Measurements from ENCODE around the gene CEBPE.

Gene CEBPE

GRCh38 chr14:23145794-23146350 lies 26.8 kb upstream of the CEBPE start:
- H3K27ac ChIP-seq = peak overlapping the region; percentile 0
- DNase-seq (ENCODE audit: low read depth, low spot score) = no peak

- no peak overlapping the region for H3K27ac ChIP-seq
- no peak for DNase-seq (ENCODE audit: low read depth, low spot score)
Observed at GRCh38 chr14:23143911-23144310, 24.9 kb upstream of the CEBPE start.

- DNase-seq (ENCODE audit: low read depth, low spot score) = no peak
- no peak overlapping the region for H3K27ac ChIP-seq
Observed at GRCh38 chr14:23142826-23143225, 23.8 kb upstream of the CEBPE start.

- H3K27ac ChIP-seq = no peak overlapping the region
- no peak for DNase-seq (ENCODE audit: low read depth, low spot score)
Observed at GRCh38 chr14:23141706-23142444, 22.8 kb upstream of the CEBPE start.

GRCh38 chr14:23140371-23140770 lies 21.3 kb upstream of the CEBPE start:
- no peak for DNase-seq (ENCODE audit: low read depth, low spot score)
- H3K27ac ChIP-seq = no peak overlapping the region

GRCh38 chr14:23139874-23140273 lies 20.8 kb upstream of the CEBPE start:
- no peak overlapping the region for H3K27ac ChIP-seq
- no peak for DNase-seq (ENCODE audit: low read depth, low spot score)

GRCh38 chr14:23137813-23138535 lies 18.9 kb upstream of the CEBPE start:
- peak overlapping the region; percentile 75 for H3K27ac ChIP-seq
- DNase-seq (ENCODE audit: low read depth, low spot score) = peak; percentile 48

GRCh38 chr14:23137192-23137812 lies 18.2 kb upstream of the CEBPE start:
- DNase-seq (ENCODE audit: low read depth, low spot score) = peak; percentile 43

GRCh38 chr14:23136566-23137133 lies 17.6 kb upstream of the CEBPE start:
- H3K27ac ChIP-seq = peak overlapping the region; percentile 75

More at GRCh38 chr14:23137192-23137812, 18.2 kb upstream of the CEBPE start:
- H3K27ac ChIP-seq = peak overlapping the region; percentile 75

GRCh38 chr14:23132970-23133369 lies 13.9 kb upstream of the CEBPE start:
- no peak for DNase-seq (ENCODE audit: low read depth, low spot score)
- H3K27ac ChIP-seq = no peak overlapping the region

More at GRCh38 chr14:23136566-23137133, 17.6 kb upstream of the CEBPE start:
- DNase-seq (ENCODE audit: low read depth, low spot score) = no peak

- no peak overlapping the region for H3K27ac ChIP-seq
- no peak for DNase-seq (ENCODE audit: low read depth, low spot score)
Observed at GRCh38 chr14:23131482-23131881, 12.4 kb upstream of the CEBPE start.

GRCh38 chr14:23130871-23131270 lies 11.8 kb upstream of the CEBPE start:
- H3K27ac ChIP-seq = no peak overlapping the region
- DNase-seq (ENCODE audit: low read depth, low spot score) = no peak

- peak overlapping the region; percentile 37 for H3K27ac ChIP-seq
- DNase-seq (ENCODE audit: low read depth, low spot score) = peak; percentile 31
Observed at GRCh38 chr14:23129759-23130316, 10.8 kb upstream of the CEBPE start.

- no peak for DNase-seq (ENCODE audit: low read depth, low spot score)
- H3K27ac ChIP-seq = peak overlapping the region; percentile 37
Observed at GRCh38 chr14:23128969-23129758, 10.1 kb upstream of the CEBPE start.

- DNase-seq (ENCODE audit: low read depth, low spot score) = no peak
- H3K27ac ChIP-seq = no peak overlapping the region
Observed at GRCh38 chr14:23127861-23128260, 8.8 kb upstream of the CEBPE start.

- DNase-seq (ENCODE audit: low read depth, low spot score) = no peak
- H3K27ac ChIP-seq = no peak overlapping the region
Observed at GRCh38 chr14:23126548-23127278, 7.7 kb upstream of the CEBPE start.

- DNase-seq (ENCODE audit: low read depth, low spot score) = no peak
- no peak overlapping the region for H3K27ac ChIP-seq
Observed at GRCh38 chr14:23125933-23126524, 7.0 kb upstream of the CEBPE start.

GRCh38 chr14:23125011-23125410 lies 6.0 kb upstream of the CEBPE start:
- no peak for DNase-seq (ENCODE audit: low read depth, low spot score)
- no peak overlapping the region for H3K27ac ChIP-seq
